ENCODE data around the gene ENPP5.

- no peak for TF ChIP-seq CEBPB (IDR thresholded peaks at IDR 0.05; ENCODE audit: borderline replicate concordance in 1 of 2, low read depth in 2 of 2, low read length in 2 of 2)
- no peak for TF ChIP-seq TCF3 (IDR thresholded peaks at IDR 0.05; ENCODE audit: borderline replicate concordance, insufficient read depth, low read depth, low read length)
- TF ChIP-seq CTCF (IDR thresholded peaks at IDR 0.05 in 2 of 3, conservative IDR thresholded peaks at IDR 0.05 in 1 of 3; ENCODE audit: control insufficient read depth in 2 of 3, extremely low read depth in 1 of 3, insufficient read depth in 1 of 3, low read depth in 3 of 3, low read length in 3 of 3): no peak
- TF ChIP-seq EZH2 (IDR thresholded peaks at IDR 0.05; ENCODE audit: borderline replicate concordance, control insufficient read depth, low read depth, low read length): no peak
Measured at GRCh38 chr6:46138281-46138680, 32.5 kb downstream of the ENPP5 start.
